ENCODE measurements around the gene C20orf204.

C20orf204 gene

DNA sequence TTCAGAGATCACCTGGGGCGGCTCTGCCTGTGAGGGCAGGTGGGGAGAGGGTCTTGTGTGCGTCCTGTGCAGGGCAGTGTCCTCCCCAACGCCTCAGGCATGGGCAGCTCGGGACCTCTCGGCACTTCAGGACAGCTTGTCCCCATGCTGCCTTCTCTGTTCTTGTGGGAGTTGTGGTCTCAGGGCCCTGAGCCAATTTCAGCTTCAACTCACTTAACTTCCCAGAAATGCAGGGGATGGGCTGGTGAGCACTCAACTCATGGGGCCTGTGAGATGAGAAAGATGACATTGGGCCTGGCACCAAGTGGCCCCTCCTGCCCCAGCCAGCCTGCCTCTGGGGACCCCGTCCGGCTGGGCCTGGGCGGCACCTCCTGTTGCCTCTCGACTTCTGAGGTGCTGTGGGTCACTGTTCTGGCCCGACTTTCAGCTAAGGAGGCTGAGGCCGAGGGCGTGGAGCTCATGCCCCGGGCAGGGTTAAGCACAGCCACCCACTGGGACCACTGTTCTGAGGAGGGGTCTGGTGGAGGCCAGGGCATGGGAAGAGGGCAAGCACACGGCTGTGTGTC is 36.6 kb downstream of the C20orf204 start:
- no peak for DNase-seq

DNA sequence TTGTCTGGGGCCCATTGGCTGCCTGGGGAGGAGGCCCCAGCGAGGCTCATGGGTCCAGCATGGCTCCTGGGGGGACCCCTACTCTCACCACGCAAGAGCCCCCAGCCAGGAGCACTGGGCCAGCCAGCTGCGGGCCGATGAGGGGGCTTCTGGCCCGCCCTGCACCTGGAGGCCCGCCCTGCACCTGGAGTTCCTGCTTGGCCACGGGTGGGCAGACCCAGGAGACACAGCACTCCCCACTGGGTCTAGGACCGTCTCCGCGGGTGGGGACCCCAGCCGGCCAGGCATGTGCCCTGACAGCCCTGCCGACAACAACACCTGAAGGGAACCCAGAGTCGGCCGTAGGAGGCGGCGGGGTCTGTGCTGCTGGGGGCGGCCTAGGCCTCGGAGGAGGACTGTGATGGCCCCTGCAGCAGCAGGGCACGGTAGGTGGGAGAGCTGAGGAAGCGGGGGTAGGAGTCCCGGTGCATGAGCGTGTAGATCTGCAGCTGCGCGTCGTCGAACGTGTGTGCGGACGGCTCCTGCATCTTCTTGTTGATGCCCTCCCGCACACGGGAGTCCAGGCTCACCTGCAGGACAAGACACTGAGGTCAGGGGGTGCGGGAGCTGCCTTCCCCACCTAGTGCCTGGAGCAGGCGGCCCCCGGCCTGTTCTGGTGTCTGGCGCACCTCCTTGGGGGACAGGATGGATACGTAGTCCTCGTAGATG is 37.6 kb downstream of the C20orf204 start:
- DNase-seq = no peak

DNA sequence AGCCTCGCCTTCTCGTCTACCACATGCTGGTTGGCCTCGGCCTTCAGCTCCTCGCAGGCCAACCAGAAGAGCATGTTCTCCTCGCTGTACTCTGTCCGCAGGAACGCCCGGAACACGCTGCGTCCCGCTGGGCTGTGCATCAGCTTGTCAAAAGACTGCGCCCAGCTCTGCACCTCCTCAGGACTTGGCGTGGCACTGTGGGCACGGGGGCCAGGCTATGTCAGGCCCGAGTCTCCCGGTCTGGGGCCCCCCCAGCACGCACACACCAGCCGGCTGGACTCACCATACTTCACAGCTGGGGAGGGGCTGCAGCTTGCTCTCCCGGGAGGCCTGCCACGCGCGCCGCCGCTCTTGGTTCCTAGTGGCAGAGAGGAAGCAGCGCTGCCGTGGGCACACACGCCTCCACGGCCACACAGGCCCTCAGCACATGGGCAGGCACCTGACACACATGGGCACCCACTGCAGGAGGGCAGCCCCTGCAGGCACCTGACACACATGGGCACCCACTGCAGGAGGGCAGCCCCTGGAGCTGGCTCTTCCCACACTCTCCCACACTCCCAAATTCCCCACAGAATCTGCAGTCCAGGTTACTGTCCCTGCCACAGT is 38.3 kb downstream of the C20orf204 start:
- no peak for DNase-seq

GRCh38 chr20:64074963-64075362 is 39.0 kb downstream of the C20orf204 start:
- DNase-seq = no peak

DNA sequence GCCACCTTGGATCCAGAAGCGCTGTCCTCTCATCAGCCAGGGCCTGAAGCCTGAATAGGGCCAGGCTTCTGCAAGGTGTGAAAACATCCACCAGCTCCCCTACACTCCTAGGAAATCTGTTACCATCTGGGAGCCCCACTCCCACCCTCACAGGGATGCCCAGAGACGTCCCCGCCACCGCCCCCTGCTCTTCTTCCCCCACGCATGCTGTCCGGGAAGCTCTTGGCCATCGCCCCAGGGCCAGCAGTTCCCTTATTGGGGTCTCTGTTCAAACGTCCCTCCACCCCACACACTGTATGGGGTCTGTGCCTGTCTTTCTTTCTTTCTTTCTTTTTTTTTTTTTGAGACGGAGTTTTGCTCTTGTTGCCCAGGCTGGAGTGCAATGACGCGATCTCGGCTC is 39.6 kb downstream of the C20orf204 start:
- no peak for DNase-seq

DNA sequence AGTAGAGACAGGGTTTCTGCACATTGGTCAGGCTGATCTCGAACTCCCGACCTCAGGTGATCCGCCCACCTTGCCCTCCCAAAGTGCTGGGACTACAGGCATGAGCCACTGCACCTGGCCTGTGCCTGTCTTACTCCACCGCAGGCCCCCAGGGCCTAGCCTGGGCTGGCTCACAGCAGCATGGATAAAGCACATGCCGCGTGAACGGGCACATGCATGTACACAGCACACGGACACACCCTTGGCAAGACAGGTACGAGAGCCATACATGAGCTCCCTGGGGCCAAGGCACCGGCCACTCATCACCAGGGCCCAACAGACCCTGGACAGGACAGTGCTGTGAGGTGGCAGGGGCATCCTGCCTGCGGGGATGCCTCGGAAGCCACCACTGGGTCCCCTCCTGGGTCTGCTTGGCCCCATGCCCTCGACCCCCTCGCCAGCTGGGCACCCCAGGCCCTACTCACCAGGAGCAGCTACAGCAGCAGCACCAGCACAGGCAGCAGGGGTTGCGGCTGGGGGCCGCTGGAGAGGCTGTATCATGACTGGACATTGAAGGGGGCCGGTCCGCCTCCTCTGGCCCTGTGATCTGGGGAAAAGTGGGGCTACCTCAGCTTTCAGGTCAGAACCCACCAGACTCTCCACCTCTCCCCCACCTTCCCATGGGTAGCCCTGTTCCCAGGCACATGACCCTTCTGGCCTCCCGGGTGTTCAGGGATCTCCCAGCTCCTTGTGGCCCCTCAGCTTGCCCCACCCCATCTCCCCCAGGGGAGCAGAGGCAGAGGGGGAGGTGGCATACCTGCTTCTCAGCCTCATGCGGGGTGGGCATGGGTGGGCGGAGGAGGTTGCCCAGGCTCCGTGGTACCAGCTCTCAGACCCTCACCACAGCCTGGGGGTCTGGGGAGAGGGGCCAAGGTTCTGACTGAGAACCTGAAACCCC is 40.3 kb downstream of the C20orf204 start:
- DNase-seq = no peak

DNA sequence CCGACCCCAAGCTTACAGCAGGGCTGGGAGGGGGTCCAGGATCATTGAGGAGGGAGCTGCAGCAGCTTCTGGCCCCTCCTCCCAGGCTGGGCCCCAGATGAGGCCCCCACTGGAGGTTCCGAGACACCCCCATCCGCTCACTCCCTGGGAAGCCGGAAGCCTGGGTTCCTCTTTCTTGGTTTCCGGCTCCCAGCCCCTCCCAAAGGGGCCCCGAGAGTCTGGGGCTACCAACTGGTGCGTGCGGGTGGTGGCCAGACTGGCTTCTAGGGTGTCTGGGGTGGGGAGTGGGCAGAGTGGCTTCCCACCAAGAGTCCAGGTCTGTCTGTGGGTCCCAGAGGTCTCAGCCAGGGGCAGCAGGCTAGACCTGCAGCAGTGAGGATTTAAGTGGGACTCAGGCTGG is 41.1 kb downstream of the C20orf204 start:
- no peak for DNase-seq

DNA sequence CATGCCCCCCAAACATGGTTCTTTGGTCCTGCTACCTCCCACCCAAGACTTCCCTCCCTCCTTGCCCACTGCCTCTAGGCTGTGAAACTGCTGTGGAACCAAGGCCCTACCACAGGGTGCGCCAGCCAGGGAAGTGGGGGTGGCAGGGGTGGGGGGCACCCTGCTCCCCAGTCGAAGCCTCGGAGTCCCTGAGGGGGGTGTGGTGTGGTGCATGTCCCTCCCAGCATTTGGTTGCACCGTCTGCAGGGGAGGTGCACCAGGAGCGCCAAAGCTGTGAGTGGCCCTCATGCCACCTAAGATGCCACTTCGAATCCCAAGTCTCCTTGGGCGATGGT is 41.5 kb downstream of the C20orf204 start:
- no peak for DNase-seq

GRCh38 chr20:64077876-64078551 is 42.0 kb downstream of the C20orf204 start:
- DNase-seq = no peak

DNA sequence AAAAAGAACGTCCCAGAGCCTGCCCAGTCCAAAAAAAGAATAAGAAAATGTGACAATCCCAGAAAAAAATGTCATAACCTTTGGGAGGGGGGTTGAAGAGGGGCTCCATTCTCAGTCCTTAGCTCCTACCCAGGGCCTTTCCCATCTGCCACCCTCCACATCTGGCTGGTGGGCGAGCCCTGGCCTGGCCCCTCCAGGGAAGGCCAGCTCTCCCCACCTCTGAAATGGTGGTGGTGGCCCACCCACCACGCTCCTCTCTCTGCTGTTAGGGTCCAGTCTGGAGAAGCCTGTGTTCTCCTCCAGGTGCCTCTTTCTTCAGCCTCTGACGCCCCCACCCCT is 42.9 kb downstream of the C20orf204 start:
- no peak for DNase-seq

- DNase-seq = peak; percentile 35
Observed at GRCh38 chr20:64079273-64080012, 43.5 kb downstream of the C20orf204 start, which contains the start of gene RGS19. Gene RGS19 (minus strand): TSS chr20:64079518. CDS start chr20:64076886, 2,632 bp downstream.

GRCh38 chr20:64080013-64080812 is 44.2 kb downstream of the C20orf204 start, which contains the start of gene OPRL1:
Gene OPRL1 (plus strand): TSS chr20:64080082. CDS start chr20:64092721, 12,639 bp downstream.
- no peak for DNase-seq

GRCh38 chr20:64080813-64081623 is 45.0 kb downstream of the C20orf204 start:
- DNase-seq = no peak

DNA sequence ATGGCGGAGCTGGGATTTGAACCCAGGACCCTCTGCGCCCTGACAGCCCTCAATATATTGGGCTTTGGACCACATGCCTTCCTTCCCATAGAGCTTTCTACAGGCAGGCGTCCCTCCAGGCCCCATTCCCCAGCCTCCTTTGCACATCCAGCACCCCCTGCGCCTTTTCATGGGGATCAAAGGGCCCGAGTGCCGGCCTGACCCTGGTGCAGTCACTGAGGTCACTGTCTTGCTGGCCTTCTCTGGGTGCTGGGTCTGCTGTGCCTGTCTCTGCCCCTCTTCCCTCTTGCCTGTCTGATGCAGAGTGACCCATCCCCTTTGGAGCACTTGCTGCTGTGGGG is 45.6 kb downstream of the C20orf204 start:
- no peak for DNase-seq

- DNase-seq = no peak
Observed at GRCh38 chr20:64082126-64082731, 46.2 kb downstream of the C20orf204 start.

- no peak for DNase-seq
Observed at GRCh38 chr20:64082820-64083377, 46.9 kb downstream of the C20orf204 start.

DNA sequence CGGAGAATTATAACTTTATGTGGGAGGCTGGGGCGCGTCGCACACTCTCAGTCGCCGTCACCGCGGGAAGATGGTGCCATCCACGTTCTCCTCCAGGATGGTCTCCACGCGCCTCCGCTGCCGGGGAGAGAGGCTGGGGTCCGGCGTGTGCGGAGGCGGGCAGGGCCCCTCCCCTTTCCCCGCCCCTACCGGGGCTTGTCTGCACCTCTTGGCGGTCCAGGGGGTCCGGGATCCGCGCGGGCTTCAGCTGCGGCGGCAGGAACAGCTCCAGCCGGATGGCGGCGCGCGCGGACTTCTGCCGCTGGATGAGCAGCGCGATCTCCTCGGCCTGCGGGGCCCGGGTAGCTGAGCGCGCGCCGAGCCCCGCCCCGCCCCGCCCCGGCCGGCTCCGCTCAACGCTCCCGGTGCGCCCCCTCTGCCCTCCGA is 47.4 kb downstream of the C20orf204 start:
- DNase-seq = peak; percentile 55

DNA sequence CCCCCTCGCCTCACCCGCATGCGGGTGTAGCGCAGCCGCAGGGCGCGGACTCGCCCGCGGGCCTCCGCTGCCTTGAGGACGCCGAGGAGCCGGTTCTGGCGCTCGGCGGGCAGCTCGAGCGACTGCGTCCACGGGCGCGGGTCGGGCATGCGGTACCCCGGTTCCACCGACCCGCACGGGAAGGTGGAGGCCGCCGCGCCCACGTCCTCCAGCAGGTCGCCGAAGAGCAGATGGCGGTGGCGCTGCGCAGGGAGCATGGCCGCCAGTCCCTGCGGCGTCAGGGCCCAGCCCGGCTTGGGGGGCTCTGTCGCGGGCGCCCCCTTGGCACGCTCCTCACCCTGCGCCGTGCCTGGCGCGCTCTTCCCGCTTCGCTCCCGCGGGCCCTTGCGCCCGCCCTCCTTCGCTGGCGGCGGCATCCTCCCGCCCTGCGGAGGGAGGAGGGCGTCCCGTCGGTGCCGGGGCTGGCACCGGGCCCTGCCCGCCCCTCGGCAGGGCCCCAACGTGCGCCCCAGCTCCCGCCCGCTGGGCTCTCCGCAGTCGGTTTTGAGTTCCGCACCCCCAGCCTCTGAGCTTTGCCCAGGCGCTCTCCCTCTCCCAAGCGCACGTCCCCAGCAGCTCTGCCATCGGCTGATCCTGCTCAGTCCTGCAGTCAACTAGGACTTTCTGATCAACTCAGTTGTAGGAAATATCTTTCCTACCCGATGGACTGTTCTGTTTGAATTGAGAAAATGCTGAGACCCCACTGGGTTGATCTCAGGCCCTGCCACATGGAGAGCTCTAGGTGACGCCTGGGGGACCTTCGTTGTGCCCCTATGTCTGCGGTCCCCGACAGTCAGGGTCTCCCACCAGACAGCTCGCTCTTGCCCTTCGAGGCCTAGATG is 48.1 kb downstream of the C20orf204 start, which contains the start of gene LKAAEAR1:
LKAAEAR1 (minus strand) TSS at position 595 of the 881 bp plus-strand sequence; CDS start at position 416, 179 bp downstream.
- DNase-seq = no peak

Measured in NCI-H446 treated with DMSO at 0.1 percent for 48 hours (cell line).